ENCODE measurements around the gene TMEM109. TPM values are rescaled to one million over a fixed set of nuclear protein-coding genes. Genes with fewer than 3 reads are reported as not detected.

Gene TMEM109
- total and polyA plus RNA-seq, 9 of the 15 experiments (the other 6 are each of a cell fraction or from before 2014, with no cell fraction given): 9.2 to 71.3 (median 30.5) TPM

GRCh38 chr11:60866911-60867870 lies 46.8 kb upstream of the TMEM109 start, which contains the start of gene ZP1:
ZP1 (plus strand) TSS chr11:60867542; CDS start chr11:60867562, 20 bp downstream.
- in situ Hi-C loops (cut with MboI): no loop called here
- Histone ChIP-seq H2AFZ (ENCODE audit: low read depth, low read length) (no peak within 1 kb of the TSS), H3K4me2 (ENCODE audit: insufficient read depth, low read length) (no peak within 1 kb of the TSS), H3K79me2 (ENCODE audit: control insufficient read depth, insufficient read depth, low read length) (no peaks in the 10 kb centered on the region), H3K4me1 (replicated peaks in 1 of 2; ENCODE audit: control insufficient read depth in 2 of 2, insufficient read depth in 2 of 2, low read length in 2 of 2) (peaks cover 28 to 35% of the 10 kb centered on the region in 2 experiments), H3K9me1 (ENCODE audit: control insufficient read depth, insufficient read depth, low read length) (no peaks in the 10 kb centered on the region), H3K9me3 (replicated peaks; ENCODE audit: control insufficient read depth, insufficient read depth, low read depth, low read length) (no peaks in the 10 kb centered on the region), H3K9ac (ENCODE audit: insufficient read depth in 1 of 2, low read depth in 2 of 2, low read length in 2 of 2) (peak within 1 kb of the TSS in 1 of 2 experiments; percentile 60; a peak in 2 of 4 replicates), H3K27me3 (ENCODE audit: control insufficient read depth in 2 of 2, insufficient read depth in 2 of 2, low read length in 2 of 2) (no peaks in the 10 kb centered on the region), H3K4me3 (no peak within 1 kb of the TSS), H3K27ac (ENCODE audit: extremely low read depth, low read depth, low read length) (no peak within 1 kb of the TSS), H4K20me1 (replicated peaks; ENCODE audit: control insufficient read depth, insufficient read depth, low read length) (no peaks in the 10 kb centered on the region; the same call in 1 of the 2 replicates), H3K36me3 (ENCODE audit: control insufficient read depth, insufficient read depth, low read length) (no peaks in the 10 kb centered on the region)
- ATAC-seq (no peak), DNase-seq (ENCODE audit: extremely low read depth in 1 of 4, low spot score in 3 of 4) (no peak), FAIRE-seq (no peak)
- POLR2A ChIA-PET: interaction anchor here (1.2 kb wide), 1 partner anchor 12 kb away, joined by 3 read pairs; the partner anchor contains the start of gene PTGDR2
- CTCF ChIA-PET (ENCODE audit: low intra/inter-chr PET ratio): no interaction called here
- BruUV-seq (replicated peaks): no TSS peak
- TF ChIP-seq CLOCK (CRISPR knock-in tag; IDR thresholded peaks at IDR 0.05; ENCODE audit: borderline replicate concordance): no peak
- TF ChIP-seq EZH2 (IDR thresholded peaks at IDR 0.05; ENCODE audit: borderline replicate concordance, low read depth, low read length): no peak
- no peak for TF ChIP-seq ZNF239 (CRISPR knock-in tag; IDR thresholded peaks at IDR 0.05)
- TF ChIP-seq GATA2 (CRISPR knock-in tag; IDR thresholded peaks at IDR 0.05): no peak
- no peak for TF ChIP-seq ZNF175 (CRISPR knock-in tag; IDR thresholded peaks at IDR 0.05; ENCODE audit: low read depth)
- no peak for TF ChIP-seq ZNF140 (CRISPR knock-in tag; IDR thresholded peaks at IDR 0.05)
- no peak for TF ChIP-seq TARDBP (IDR thresholded peaks at IDR 0.05)
- no peak for TF ChIP-seq RBM14 (IDR thresholded peaks at IDR 0.05; ENCODE audit: borderline replicate concordance, insufficient read depth, low read depth, low read length)
- TF ChIP-seq ZHX1 (conservative IDR thresholded peaks at IDR 0.05; ENCODE audit: low read length): no peak
- no peak for TF ChIP-seq RFX5 (IDR thresholded peaks at IDR 0.05; ENCODE audit: low read depth, low read length)
- no peak for TF ChIP-seq BRCA1 (IDR thresholded peaks at IDR 0.05)
- TF ChIP-seq BRCA1 (CRISPR knock-in tag; IDR thresholded peaks at IDR 0.05): no peak
- TF ChIP-seq BRF2 (IDR thresholded peaks at IDR 0.05; ENCODE audit: borderline replicate concordance, insufficient read depth, insufficient read length): no peak
- no peak for TF ChIP-seq ZNF224 (CRISPR knock-in tag; IDR thresholded peaks at IDR 0.05)
- no peak for TF ChIP-seq ZNF589 (CRISPR knock-in tag; IDR thresholded peaks at IDR 0.05; ENCODE audit: low read depth)
- intact Hi-C loops (cut with micrococcal nuclease): no loop called here
- 70% methylated on average over 12 of the region's 13 CpGs for WGBS (ENCODE audit: insufficient coverage, low coverage, missing lambda C conversion rate)

Data from K562 (cell line).